Kidney capillary endothelial cell (primary cell): Measurements from ENCODE around the gene TRABD2A.
"Not testable (repeated sequence)": the region's sequence is repeated elsewhere in the genome, so short reads cannot be mapped to it uniquely, and the experiment has no call there.

Source experiments
- DNase-seq: peaks from one replicate; pipeline ENCODE4 v3.0.0-alpha.2; 2018; ENCODE audit warnings: low spot score

Gene TRABD2A

DNA sequence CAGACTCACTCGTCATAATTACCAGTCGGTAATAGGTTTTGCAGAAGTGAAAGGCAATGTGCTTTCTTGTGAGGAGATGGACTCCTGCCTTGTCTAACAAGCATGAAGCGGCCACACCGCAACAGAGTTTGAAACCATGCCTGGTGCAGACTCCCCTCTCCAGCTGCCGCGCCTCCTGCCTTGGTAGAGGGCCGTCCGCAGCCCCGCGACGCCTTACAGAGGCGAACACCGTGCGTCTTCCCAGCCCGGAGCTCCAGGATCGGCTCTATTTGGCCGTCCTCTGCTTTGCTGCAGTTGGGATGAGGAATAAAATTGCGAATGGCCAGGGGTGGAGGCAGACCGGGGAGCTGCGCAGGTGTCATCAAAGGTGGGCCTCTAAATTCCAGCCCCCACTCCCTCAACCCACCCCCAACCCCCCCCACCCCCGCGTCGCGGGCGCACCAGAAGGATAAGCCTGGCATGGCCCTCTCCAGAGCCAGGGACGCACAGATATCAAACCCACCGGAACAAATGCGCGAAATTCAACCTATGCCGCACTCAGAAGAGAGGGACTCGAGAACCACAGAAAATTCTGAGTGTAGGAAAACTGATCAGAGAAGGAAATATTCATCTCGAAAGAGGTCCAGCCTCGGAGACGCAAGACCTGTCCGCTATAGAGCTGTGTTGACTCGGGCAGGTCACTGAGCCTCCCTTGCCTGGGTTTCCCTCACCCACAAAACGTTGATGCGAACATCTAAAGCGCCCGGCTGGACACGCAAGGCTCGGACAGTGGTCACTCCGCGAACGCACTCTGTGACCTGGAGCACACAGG is 1.1 kb downstream of the TRABD2A start:
- DNase-seq = no peak

DNA sequence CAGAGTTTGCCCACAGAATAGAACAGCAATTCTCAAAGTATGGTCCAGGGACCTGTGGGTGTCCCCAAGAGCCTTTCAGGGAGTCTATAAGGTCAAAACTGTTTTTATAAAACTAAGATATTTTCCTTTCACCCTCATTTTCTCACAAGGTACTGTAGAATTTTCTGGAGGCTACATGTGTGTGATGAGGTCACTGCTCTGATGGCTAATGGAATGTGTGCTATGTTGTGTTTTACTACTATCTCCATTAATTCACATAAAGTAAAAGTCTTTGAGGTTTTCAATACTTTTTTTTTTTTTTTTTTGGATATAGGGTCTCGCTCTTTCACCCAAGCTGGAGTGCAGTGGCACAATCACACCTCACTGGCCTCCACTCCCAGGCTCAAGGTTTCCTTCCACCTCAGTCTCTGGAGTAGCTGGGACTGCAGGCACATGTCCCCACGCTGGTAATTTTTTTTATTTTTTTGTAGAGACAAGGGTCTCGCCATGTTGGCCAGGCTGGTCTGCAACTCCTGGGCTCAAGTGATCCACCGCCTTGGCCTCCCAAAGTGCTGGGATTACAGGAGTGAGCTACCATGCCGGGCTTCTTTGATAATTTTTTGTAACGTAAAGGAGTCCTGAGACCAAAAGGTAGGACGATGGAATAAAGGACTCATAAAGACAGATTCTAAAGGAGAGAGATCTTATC is 1.8 kb downstream of the TRABD2A start:
- no peak for DNase-seq

DNA sequence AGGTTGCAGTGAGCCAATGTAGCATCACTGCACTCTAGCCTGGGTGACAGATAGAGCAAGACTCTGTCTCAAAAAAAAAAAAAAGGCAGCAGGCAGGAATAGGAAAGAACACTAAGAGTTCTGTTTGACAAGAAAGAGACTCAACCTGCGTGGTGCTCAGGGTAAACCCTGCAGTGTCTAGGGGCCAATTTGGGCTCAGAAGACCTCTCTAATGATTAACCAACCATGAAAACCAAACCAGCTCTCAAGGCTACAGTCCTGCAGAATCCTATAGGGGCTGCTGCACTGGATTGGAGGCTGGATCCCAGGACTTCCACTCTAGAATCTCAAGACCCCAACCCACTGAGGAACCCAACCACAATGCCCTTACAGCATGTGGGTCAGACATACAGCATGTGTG is 2.4 kb downstream of the TRABD2A start:
- no peak for DNase-seq

DNA sequence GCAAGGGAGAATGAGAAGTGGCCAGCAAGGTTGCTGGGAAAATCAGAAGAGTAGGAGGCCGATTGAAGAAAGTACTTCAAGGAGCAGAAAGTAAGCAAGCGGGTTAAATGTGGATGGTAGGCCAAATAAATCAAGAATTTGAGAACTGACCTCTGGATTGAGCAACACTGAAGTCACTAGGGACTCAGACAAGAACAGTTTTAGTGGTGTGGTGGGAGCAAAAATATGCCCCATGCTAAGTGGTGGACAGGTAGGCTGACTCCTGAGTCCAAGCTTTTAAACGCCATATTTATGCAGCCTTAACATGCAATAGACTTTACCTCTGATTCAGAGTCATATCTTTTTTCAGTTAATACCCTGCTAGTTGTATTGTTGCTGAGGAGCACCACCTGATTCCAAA is 4.5 kb downstream of the TRABD2A start:
- no peak for DNase-seq

DNA sequence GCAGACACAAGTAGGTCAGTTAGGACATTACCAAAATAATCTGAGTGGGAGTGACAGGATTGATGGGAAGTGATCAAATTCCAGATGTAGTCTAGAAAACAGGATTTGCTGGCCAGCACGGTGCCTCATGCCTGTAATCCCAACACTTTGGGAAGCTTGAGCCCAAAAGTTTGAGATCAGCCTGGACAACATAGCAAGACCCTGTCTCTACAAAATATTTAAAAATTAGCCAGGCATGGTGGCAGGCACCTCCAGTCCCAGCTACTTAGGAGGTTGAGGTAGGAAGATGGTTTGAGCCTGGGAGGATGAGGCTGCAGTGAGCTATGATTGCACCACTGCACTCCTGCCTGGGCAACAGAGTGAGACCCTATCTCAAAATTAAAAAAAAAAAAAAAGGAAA is 5.3 kb downstream of the TRABD2A start:
- DNase-seq = not testable (repeated sequence)

DNA sequence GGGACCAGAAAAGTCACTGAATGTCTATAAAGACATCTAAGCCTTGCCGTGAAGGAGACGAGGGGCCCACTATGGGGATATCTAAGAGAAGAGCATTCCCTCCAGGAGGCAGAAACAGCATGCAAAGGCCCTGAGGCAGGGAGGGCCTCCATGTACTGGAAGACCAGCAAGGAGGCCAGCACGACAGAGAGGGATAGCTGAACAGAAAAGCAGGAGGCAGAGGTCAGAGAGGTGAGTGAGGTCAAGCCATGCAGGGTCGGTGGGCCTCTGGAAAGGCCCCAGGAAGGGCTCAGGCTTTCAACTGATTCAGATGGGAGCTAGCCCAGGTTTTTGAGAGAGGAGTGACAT is 5.7 kb downstream of the TRABD2A start:
- no peak for DNase-seq

DNA sequence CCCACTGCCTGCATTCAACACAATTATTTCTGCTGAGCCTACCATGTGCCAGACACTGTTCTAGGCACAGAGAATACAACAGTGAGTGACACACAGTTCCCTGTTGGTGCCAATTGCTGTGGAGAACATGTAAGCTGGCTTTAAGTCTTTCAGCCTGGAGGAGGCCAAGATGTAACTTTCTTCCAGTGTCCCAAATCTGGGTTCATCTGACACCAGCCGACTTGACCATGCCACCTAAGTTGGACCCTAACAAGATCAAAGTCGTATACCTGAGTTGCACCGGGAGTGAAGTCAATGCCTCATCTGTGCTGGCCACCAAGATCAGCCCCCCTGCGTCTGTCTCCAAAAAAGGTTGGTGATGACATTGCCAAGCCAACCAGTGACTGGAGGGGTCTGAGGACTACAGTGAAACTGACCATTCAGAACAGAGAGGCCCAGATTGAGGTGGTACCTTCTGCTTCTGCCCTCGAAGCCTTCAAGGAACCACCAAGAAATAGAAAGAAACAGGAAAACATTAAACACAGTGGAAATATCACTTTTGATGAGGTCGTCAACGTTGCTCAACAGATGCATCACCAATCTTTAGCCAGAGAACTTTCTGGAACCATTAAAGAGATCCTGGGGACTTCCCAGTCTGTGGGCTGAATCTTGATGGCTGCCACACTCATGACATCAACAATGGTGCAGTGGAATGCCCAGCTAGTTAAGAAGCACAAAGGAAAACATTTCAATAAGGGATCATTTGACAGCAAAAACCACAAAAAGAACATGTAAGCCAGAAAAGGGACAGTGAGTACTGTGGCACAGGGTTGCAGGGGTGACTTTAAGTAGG is 6.3 kb downstream of the TRABD2A start:
- no peak for DNase-seq

DNA sequence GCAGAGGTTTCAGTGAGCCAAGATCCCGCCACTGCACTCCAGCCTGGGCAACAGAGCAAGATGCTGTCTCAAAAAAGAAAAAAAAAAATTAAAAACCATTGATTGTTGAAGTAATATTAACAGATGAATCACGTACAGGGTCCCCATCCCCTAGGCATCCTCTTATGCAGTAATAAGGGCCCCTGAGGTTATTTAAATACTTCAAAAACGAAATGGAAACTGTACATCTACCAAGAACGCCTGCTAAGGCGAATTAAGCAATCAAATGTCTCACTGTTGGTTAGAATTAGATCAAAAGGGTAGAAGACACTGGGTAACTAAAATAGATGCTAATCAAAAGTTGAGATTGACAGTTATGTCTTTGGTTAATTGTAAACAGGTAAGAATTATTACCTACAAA is 7.5 kb downstream of the TRABD2A start:
- no peak for DNase-seq

DNA sequence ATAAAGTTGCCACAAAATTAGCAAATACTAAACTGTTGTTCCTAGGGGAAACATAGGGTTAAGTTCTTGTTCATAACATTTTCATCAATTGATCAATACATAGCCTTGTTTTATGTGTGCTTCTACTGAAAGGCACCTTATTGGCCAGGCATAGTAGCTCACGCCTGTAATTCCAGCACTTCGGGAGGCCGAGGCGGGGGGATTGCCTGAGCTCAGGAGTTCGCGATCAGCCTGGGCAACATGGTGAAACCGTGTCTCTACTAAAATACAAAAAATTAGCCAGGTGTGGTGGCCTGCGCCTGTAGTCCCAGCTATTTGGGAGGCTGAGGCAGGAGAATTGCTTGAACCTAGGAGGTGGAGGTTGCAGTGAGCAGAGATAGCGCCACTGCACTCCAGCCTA is 8.2 kb downstream of the TRABD2A start:
- not testable (repeated sequence) for DNase-seq

DNA sequence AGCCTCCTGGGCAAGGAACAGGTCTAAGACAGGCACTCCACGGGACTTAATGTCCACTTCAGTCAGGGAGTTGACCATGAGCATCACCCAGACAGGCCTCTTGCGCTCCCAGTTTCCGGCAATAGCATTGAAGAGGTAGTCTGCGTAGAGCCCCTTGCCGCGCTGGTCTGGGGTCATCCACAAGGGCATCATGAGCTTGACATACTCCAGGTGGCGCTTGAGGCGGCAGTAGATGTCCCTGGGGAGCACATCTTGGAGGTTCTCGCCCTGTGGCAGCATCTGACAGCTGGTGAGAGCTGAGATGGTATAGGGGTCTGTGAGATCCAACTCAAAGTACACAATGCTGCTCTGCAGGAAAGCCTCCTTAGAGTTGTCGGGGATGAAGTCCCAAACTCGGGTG is 10.6 kb downstream of the TRABD2A start:
- no peak for DNase-seq

DNA sequence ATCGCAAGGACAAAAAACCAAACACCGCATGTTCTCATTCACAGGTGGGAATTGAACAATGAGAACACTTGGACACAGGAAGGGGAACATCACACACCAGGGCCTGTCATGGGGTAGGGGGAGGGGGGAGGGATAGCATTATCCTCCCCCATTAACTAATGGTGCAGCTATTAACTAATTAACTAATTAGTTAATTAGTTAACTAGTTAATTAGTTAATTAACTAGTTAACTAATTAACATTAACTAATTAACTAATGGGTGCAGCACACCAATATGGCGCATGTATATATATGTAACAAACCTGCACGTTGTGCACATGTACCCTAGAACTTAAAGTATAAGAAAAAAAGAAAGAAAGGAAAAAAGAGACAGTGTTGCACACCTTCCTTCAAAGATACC is 12.6 kb downstream of the TRABD2A start:
- DNase-seq = not testable (repeated sequence)

DNA sequence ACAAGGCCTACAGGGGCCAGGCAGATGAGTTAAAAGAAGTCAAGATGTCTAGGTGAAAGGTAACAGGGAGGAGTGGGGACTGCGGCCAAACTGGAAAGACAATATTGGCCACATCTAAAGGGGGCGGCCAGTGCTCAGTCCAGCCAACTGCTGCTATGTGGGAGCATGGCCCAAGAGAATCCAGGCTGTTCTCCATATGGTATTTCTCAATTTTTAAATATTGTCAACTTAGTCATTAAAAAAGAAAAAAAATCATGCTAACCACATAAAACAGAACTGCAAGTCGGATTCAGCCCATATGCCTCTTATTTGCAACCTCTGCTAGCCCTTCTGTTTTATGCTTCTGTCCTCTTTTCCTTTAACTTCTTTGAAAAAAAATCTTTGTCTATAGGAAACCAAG is 14.8 kb downstream of the TRABD2A start:
- no peak for DNase-seq

DNA sequence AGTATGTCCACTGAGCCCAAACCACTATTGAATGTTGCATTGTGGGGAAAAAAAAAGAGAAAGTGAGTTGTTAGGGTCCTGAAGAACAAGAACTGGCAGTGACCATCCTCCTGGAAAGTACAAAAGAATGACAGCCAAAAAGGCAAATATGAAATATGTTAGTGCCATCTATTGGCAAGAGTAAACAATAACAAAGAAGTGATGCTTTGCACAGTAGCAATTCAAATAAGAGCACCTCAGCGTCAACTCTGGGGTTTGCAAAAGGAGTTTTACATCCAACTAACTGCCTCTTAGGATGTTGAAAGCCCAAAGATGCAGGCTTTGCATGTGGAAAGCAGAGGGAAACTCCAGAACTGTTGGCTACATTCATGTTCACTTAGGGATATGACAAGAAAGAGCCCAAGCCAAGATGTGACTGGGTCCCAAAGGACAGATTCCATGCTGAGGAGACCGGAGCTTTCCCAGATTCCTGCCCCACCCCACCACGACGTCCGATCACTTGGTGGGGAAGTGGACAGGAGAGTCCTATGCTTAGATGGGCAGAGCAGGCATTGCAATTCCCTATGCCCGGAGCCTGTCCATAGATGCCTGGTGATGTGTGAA is 15.6 kb downstream of the TRABD2A start:
- peak; percentile 35 for DNase-seq

DNA sequence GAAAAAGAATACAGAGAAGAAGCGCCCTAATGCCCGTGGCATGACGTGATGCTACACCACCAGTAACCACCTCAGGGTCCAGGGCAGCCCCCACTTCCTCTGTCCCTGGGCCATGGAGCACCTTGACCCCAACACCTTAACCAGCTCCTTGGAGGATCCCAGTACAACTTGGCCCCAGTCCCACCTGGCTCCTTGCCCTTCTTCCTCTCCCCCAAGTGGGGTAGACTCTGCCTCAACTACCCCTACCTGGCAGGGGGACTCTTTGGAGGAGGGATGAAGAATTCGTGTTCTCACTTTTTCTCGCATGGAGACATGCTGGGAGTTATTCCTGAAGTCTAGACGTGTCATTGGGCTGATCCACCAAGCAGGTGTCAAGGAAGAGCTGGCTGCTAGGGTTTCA is 18.9 kb downstream of the TRABD2A start:
- no peak for DNase-seq

DNA sequence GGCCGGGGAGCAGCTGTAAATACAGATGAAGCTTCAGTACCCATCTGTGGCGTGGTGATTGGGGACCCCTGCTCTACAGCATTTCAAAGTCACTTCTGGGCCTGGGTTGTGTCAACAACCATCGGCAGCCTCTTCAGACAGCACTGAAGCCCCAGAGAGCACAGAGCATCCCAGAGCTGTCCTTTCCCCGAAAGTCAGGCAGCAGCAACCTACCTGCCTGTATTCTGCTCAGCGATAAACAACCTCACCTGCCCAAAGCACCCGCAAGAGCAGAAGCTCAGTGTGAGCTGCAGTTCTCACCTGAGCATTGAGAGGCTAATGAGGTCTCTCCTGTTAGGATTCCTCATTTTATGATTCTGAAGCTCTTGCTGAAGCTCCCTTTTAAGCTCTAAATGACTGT is 19.3 kb downstream of the TRABD2A start:
- no peak for DNase-seq

DNA sequence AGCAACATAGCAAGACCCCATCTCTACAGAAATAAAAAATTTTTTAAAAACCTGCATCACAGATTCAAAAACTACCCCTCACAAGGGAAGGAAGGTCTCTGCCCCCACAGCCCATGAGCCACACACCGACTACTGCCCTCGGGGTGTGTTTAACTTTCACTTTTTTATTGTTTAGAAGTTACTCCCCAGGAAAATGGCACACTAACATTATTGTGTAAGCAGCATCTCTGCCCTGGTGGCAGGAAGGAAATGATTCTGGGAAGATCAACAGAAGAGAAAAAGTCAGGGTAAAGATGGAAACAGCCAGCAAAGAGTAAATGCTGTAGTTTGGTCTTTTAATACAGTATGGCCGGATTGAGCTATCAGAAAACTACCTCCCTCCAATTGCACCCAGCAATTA is 21.9 kb downstream of the TRABD2A start:
- no peak for DNase-seq

DNA sequence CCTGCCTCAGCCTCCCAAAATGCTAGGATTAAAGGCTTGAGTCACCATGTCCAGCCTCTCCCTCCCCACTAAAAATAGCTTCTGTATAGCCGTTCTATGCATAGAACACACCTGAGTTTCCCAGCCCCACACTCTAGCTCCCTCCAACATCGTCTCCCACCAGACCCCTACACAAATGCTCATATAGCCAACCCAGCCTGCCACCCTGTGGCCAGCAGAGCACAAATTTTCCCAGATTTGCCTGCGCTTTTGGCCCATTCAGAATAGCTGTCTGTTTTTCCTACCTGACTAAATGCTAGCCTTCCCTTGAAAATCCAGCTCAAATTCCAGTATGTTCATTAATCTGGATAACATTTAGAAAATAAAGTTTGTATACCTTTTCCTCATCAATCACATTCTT is 22.8 kb downstream of the TRABD2A start:
- no peak for DNase-seq

DNA sequence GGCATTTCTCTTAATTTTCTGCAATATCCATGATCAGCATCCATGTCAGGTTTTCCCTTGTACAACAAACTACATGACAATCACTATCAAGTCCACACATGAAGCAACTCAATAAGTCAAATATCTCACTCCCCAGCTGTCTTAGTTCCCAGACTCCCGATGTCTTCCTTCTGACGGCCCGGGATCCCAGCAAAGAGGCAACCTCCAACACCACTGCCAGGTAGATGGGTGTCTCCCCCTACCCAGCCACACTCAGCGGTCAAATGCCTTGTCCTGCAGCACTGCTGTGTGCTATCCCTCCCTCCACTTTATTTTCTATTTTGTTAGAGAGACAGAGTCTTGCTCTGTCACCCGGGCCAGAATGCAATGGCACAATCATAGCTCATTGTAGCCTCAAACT is 23.3 kb downstream of the TRABD2A start:
- no peak for DNase-seq

DNA sequence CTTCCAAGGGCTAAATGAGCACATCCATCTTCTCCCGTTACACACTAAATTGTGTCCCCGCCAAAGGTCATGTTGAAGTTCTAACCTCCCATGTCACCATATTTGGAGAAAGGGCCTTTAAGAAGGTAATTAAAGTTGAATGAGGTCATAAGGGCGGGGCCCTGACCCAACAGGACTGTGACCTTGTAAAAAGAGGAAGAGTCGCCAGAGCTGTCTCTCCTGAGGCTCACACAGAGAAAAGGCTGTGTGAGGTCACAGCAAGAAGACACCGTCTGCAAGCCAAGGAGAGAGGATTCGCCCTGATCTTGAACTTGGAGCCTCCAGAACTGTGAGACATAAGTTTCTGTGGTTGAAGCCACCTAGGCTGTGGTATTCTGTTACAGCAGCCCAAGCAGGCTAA is 24.1 kb downstream of the TRABD2A start:
- DNase-seq = no peak

DNA sequence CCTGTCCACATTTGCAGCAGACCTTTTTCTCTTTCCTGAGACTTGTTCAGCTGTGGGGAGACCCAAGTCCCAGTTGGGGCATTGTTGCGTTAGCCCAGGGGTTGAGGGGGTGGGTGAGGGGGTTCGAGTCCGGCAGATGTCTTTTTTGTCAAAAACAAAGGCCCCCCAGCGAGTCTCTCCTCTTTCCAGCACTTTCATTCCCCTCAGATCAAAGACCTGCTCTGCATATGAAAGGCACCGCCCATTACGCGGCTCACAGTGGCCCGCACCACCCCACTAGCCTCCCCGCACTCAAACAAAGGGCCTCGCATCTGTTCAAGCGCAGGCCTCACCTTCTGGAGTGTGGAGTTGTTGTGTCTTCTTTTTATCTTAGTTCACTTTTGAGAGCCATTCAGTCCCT is 25.2 kb downstream of the TRABD2A start:
- DNase-seq = no peak

DNA sequence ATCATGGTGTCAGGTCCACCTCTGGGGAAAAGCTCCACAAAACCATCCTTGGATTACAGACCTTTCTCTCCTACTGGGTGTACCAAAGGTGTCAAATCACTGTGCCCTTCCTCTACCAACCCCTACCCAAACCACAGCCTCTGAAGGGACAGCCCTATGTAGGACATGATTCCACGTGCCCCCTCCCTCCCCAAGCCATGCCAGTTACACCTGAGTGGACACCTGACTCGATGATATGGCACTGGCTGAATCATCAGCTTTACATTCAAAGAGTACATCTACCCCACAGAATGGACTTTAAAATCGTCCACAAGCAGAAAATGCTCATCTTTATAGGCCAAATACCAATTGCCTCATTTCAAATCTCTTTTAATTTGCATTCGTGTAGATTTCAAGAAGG is 26.0 kb downstream of the TRABD2A start:
- DNase-seq = no peak

DNA sequence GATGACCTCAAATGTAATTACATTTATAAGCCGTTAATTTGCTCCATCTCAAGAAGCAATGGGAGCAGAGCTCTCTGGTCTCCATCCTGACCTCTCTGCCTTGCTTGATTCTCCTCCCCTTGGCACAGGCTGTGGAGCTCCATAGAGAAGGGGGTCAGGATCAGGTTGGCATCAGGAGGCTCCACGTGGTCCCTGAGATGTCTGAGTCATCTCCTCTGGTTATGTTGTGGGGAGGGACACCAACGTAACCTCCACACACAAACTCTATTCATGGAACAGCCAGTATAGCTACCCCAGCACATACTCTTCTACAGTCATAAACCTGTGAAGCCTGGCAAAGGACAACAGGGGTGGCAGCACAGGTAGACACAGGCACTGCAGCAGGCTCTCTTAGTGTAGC is 29.0 kb downstream of the TRABD2A start:
- DNase-seq = no peak

DNA sequence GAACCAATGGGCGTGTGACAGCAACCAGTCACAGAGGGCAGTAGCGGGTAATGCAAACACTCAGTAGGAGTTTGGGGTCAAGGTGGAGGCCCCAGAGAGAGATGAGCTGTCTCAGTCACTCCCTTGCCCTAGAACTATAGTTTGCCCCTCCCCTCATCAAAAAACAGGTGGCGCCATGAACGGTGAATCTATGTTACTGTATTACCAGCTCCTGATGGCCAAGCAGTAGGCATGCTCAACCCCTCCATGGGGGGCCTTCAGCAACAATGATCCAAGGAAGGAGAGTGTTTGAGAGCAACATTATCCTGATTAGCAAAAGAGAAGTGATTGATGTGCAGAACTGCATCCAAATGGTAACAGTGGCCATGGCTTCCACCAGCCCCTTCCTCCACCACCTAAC is 30.4 kb downstream of the TRABD2A start:
- DNase-seq = no peak
